HEK293 (cell line): ENCODE results near the gene MACROD1.

Source experiments
- GLI4 ChIP-seq: fragments of 450-650 bp; formaldehyde crosslinking; IDR thresholded peaks from 2 replicates; pipeline ENCODE4 v1.5.1; 2016; ENCODE audit warnings: missing biosample characterization, missing genetic modification characterization
- HOXC10 ChIP-seq: sonication (generic); formaldehyde crosslinking; IDR thresholded peaks from 2 replicates; pipeline ENCODE4 v1.8.1; 2023; ENCODE audit warnings: mild to moderate bottlenecking, missing genetic modification reagents
- SP3 ChIP-seq: fragments of 450-650 bp; formaldehyde crosslinking; IDR thresholded peaks from 2 replicates; pipeline ENCODE4 v1.5.1; 2016; ENCODE audit warnings: missing biosample characterization, missing genetic modification characterization
- TCF7L2 ChIP-seq: IDR thresholded peaks from 2 replicates; pipeline ENCODE4 v1.6.1; 2011; ENCODE audit warnings: low read depth, mild to moderate bottlenecking, inconsistent platforms, low read length, moderate library complexity, borderline replicate concordance
- YY1 ChIP-seq: fragments of 450-650 bp; formaldehyde crosslinking; IDR thresholded peaks from 2 replicates; pipeline ENCODE4 v1.5.1; 2018; ENCODE audit warnings: missing biosample characterization, missing genetic modification characterization
- ZBTB21 ChIP-seq: fragments of 450-650 bp; formaldehyde crosslinking; IDR thresholded peaks from 2 replicates; pipeline ENCODE4 v1.5.1; 2017; ENCODE audit warnings: missing biosample characterization, missing genetic modification characterization
- ZBTB48 ChIP-seq: fragments of 450-650 bp; formaldehyde crosslinking; IDR thresholded peaks from 2 replicates; pipeline ENCODE4 v1.5.1; 2016; ENCODE audit warnings: missing biosample characterization, missing genetic modification characterization
- ZNF114 ChIP-seq: fragments of 450-650 bp; formaldehyde crosslinking; IDR thresholded peaks from 2 replicates; pipeline ENCODE4 v1.5.0; 2017; ENCODE audit warnings: missing biosample characterization, missing genetic modification characterization
- ZNF157 ChIP-seq: fragments of 450-650 bp; formaldehyde crosslinking; IDR thresholded peaks from 2 replicates; pipeline ENCODE4 v1.5.1; 2016; ENCODE audit warnings: missing biosample characterization, missing genetic modification characterization
- ZNF223 ChIP-seq: fragments of 450-650 bp; formaldehyde crosslinking; IDR thresholded peaks from 2 replicates; pipeline ENCODE4 v1.5.1; 2016; ENCODE audit warnings: missing biosample characterization, missing genetic modification characterization
- ZNF311 ChIP-seq: fragments of 450-650 bp; formaldehyde crosslinking; IDR thresholded peaks from 2 replicates; pipeline ENCODE4 v1.5.1; 2017; ENCODE audit warnings: missing biosample characterization, missing genetic modification characterization, borderline replicate concordance
- ZNF354C ChIP-seq: fragments of 450-650 bp; formaldehyde crosslinking; IDR thresholded peaks from 2 replicates; pipeline ENCODE4 v1.5.1; 2016; ENCODE audit warnings: missing biosample characterization, missing genetic modification characterization, low read depth, borderline replicate concordance
- ZNF37A ChIP-seq: fragments of 450-650 bp; IDR thresholded peaks from 2 replicates; pipeline ENCODE4 v1.5.1; 2018; ENCODE audit warnings: missing biosample characterization, missing genetic modification characterization
- ZNF394 ChIP-seq: fragments of 450-650 bp; formaldehyde crosslinking; IDR thresholded peaks from 2 replicates; pipeline ENCODE4 v1.5.1; 2016; ENCODE audit warnings: missing biosample characterization, missing genetic modification characterization, mild to moderate bottlenecking, moderate library complexity, borderline replicate concordance
- ZNF404 ChIP-seq: fragments of 450-650 bp; formaldehyde crosslinking; IDR thresholded peaks from 2 replicates; pipeline ENCODE4 v1.5.1; 2017; ENCODE audit warnings: missing biosample characterization, missing genetic modification characterization
- ZNF48 ChIP-seq: fragments of 450-650 bp; formaldehyde crosslinking; IDR thresholded peaks from 2 replicates; pipeline ENCODE4 v1.5.1; 2016; ENCODE audit warnings: missing biosample characterization, missing genetic modification characterization
- ZNF530 ChIP-seq: fragments of 450-650 bp; formaldehyde crosslinking; IDR thresholded peaks from 2 replicates; pipeline ENCODE4 v1.5.1; 2016; ENCODE audit warnings: low read depth, missing biosample characterization, missing genetic modification characterization
- ZNF548 ChIP-seq: fragments of 450-650 bp; formaldehyde crosslinking; IDR thresholded peaks from 2 replicates; pipeline ENCODE4 v1.5.1; 2016; ENCODE audit warnings: missing biosample characterization, missing genetic modification characterization
- ZNF549 ChIP-seq: fragments of 450-650 bp; IDR thresholded peaks from 2 replicates; pipeline ENCODE4 v1.5.1; 2018; ENCODE audit warnings: missing biosample characterization, missing genetic modification characterization, mild to moderate bottlenecking, inconsistent platforms, moderate library complexity
- ZNF692 ChIP-seq: fragments of 450-650 bp; formaldehyde crosslinking; IDR thresholded peaks from 2 replicates; pipeline ENCODE4 v1.5.1; 2016; ENCODE audit warnings: missing biosample characterization, missing genetic modification characterization
- ZNF704 ChIP-seq: fragments of 450-650 bp; formaldehyde crosslinking; IDR thresholded peaks from 2 replicates; pipeline ENCODE4 v1.5.1; 2016; ENCODE audit warnings: missing biosample characterization, missing genetic modification characterization
- ZNF76 ChIP-seq: fragments of 450-650 bp; formaldehyde crosslinking; IDR thresholded peaks from 2 replicates; pipeline ENCODE4; 2016; ENCODE audit warnings: low read depth, missing biosample characterization, missing genetic modification characterization, borderline replicate concordance
- TF ChIP-seq, protein P1 (sequence below): fragments of 450-650 bp; formaldehyde crosslinking; IDR thresholded peaks from 2 replicates; pipeline ENCODE4 v1.5.1; 2016; ENCODE audit warnings: missing biosample characterization, missing genetic modification characterization, borderline replicate concordance
- TF ChIP-seq, protein P2 (sequence below): fragments of 450-650 bp; formaldehyde crosslinking; IDR thresholded peaks from 2 replicates; pipeline ENCODE4 v1.5.1; 2016; ENCODE audit warnings: missing biosample characterization, missing genetic modification characterization, borderline replicate concordance
- TF ChIP-seq, protein P3 (sequence below): sonication (generic); formaldehyde crosslinking; IDR thresholded peaks from 2 replicates; pipeline ENCODE4 v1.8.1; 2022; ENCODE audit warnings: mild to moderate bottlenecking, moderate library complexity, missing genetic modification reagents

Gene MACROD1

GRCh38 chr11:63974259-63975143 lies 191.4 kb downstream of the MACROD1 start, which contains the start of gene COX8A (continued):
- TF ChIP-seq ZNF549 (tag by site-specific recombination) (no peak), ZNF37A (tag by site-specific recombination) (no peak), SP3 (tag by site-specific recombination) (peak; percentile 93), ZNF394 (tag by site-specific recombination) (peak; percentile 34; the same call in 1 of the 2 replicates), ZNF76 (peak; percentile 86), ZNF548 (tag by site-specific recombination) (no peak), ZNF157 (no peak), ZBTB48 (tag by site-specific recombination) (peak; percentile 20; the same call in 1 of the 2 replicates), GLI4 (tag by site-specific recombination) (no peak), ZNF223 (no peak), ZNF48 (tag by site-specific recombination) (no peak), ZNF354C (no peak), ZNF692 (tag by site-specific recombination) (peak; percentile 53; the same call in 1 of the 2 replicates), ZNF530 (tag by site-specific recombination) (no peak), ZNF704 (tag by site-specific recombination) (no peak), TCF7L2 (no peak), ZNF404 (no peak), ZNF311 (tag by site-specific recombination) (no peak), ZBTB21 (peak; percentile 93), HOXC10 (CRISPR knock-in tag) (0 out of 2 replicates have a peak, but pooled peaks have one; percentile 25), ZNF114 (tag by site-specific recombination) (no peak), YY1 (tag by site-specific recombination) (peak; percentile 85)
- TF ChIP-seq, protein P1, sequence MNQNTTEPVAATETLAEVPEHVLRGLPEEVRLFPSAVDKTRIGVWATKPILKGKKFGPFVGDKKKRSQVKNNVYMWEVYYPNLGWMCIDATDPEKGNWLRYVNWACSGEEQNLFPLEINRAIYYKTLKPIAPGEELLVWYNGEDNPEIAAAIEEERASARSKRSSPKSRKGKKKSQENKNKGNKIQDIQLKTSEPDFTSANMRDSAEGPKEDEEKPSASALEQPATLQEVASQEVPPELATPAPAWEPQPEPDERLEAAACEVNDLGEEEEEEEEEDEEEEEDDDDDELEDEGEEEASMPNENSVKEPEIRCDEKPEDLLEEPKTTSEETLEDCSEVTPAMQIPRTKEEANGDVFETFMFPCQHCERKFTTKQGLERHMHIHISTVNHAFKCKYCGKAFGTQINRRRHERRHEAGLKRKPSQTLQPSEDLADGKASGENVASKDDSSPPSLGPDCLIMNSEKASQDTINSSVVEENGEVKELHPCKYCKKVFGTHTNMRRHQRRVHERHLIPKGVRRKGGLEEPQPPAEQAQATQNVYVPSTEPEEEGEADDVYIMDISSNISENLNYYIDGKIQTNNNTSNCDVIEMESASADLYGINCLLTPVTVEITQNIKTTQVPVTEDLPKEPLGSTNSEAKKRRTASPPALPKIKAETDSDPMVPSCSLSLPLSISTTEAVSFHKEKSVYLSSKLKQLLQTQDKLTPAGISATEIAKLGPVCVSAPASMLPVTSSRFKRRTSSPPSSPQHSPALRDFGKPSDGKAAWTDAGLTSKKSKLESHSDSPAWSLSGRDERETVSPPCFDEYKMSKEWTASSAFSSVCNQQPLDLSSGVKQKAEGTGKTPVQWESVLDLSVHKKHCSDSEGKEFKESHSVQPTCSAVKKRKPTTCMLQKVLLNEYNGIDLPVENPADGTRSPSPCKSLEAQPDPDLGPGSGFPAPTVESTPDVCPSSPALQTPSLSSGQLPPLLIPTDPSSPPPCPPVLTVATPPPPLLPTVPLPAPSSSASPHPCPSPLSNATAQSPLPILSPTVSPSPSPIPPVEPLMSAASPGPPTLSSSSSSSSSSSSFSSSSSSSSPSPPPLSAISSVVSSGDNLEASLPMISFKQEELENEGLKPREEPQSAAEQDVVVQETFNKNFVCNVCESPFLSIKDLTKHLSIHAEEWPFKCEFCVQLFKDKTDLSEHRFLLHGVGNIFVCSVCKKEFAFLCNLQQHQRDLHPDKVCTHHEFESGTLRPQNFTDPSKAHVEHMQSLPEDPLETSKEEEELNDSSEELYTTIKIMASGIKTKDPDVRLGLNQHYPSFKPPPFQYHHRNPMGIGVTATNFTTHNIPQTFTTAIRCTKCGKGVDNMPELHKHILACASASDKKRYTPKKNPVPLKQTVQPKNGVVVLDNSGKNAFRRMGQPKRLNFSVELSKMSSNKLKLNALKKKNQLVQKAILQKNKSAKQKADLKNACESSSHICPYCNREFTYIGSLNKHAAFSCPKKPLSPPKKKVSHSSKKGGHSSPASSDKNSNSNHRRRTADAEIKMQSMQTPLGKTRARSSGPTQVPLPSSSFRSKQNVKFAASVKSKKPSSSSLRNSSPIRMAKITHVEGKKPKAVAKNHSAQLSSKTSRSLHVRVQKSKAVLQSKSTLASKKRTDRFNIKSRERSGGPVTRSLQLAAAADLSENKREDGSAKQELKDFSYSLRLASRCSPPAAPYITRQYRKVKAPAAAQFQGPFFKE (tag by site-specific recombination): no peak
- TF ChIP-seq, protein P2, sequence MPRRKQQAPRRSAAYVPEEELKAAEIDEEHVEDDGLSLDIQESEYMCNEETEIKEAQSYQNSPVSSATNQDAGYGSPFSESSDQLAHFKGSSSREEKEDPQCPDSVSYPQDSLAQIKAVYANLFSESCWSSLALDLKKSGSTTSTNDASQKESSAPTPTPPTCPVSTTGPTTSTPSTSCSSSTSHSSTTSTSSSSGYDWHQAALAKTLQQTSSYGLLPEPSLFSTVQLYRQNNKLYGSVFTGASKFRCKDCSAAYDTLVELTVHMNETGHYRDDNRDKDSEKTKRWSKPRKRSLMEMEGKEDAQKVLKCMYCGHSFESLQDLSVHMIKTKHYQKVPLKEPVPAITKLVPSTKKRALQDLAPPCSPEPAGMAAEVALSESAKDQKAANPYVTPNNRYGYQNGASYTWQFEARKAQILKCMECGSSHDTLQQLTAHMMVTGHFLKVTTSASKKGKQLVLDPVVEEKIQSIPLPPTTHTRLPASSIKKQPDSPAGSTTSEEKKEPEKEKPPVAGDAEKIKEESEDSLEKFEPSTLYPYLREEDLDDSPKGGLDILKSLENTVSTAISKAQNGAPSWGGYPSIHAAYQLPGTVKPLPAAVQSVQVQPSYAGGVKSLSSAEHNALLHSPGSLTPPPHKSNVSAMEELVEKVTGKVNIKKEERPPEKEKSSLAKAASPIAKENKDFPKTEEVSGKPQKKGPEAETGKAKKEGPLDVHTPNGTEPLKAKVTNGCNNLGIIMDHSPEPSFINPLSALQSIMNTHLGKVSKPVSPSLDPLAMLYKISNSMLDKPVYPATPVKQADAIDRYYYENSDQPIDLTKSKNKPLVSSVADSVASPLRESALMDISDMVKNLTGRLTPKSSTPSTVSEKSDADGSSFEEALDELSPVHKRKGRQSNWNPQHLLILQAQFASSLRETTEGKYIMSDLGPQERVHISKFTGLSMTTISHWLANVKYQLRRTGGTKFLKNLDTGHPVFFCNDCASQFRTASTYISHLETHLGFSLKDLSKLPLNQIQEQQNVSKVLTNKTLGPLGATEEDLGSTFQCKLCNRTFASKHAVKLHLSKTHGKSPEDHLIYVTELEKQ: no peak
- TF ChIP-seq, protein P3, sequence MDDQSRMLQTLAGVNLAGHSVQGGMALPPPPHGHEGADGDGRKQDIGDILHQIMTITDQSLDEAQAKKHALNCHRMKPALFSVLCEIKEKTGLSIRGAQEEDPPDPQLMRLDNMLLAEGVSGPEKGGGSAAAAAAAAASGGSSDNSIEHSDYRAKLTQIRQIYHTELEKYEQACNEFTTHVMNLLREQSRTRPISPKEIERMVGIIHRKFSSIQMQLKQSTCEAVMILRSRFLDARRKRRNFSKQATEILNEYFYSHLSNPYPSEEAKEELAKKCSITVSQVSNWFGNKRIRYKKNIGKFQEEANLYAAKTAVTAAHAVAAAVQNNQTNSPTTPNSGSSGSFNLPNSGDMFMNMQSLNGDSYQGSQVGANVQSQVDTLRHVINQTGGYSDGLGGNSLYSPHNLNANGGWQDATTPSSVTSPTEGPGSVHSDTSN: peak; percentile 85; the same call in 1 of the 2 replicates
